Hepatocyte (in vitro differentiated cells): ENCODE measurements around the gene ITGA7. TPM values are rescaled to one million over a fixed set of nuclear protein-coding genes. Genes with fewer than 3 reads are reported as not detected.

ENCODE experiments used
- DNase-seq: peaks from one replicate; pipeline ENCODE4 v3.0.0-alpha.2; 2016; ENCODE audit warnings: low spot score
- H2AFZ ChIP-seq: fragments of 200-600 bp; sonication (generic); 2 replicates; pipeline ENCODE4 v1.6.0; 2016; ENCODE audit warnings: antibody characterized with exemption, mild to moderate bottlenecking
- H3K27ac ChIP-seq: fragments of 200-600 bp; sonication (generic); 2 replicates; pipeline ENCODE4 v1.5.1; 2016; ENCODE audit warnings: mild to moderate bottlenecking
- H3K27me3 ChIP-seq: fragments of 200-600 bp; sonication (generic); 2 replicates; pipeline ENCODE4 v1.6.1; 2016
- H3K36me3 ChIP-seq: fragments of 200-600 bp; sonication (generic); replicated peaks from 2 replicates; pipeline ENCODE4 v1.5.1; 2016; ENCODE audit warnings: low read depth; ENCODE audit not compliant: insufficient read depth
- H3K4me1 ChIP-seq: fragments of 200-600 bp; sonication (generic); 2 replicates; pipeline ENCODE4 v1.5.1; 2016; ENCODE audit warnings: mild to moderate bottlenecking, moderate library complexity; ENCODE audit not compliant: insufficient read depth
- H3K4me2 ChIP-seq: fragments of 200-600 bp; sonication (generic); 2 replicates; pipeline ENCODE4 v1.6.0; 2016
- H3K4me3 ChIP-seq: fragments of 200-600 bp; sonication (generic); 2 replicates; pipeline ENCODE4 v1.5.1; 2016; ENCODE audit warnings: mild to moderate bottlenecking
- H3K79me2 ChIP-seq: fragments of 200-600 bp; sonication (generic); 2 replicates; pipeline ENCODE4 v1.6.0; 2017; ENCODE audit warnings: mild to moderate bottlenecking
- H3K9me2 ChIP-seq: fragments of 200-600 bp; sonication (generic); replicated peaks from 2 replicates; pipeline ENCODE4 v1.6.0; 2017; ENCODE audit warnings: mild to moderate bottlenecking; ENCODE audit not compliant: insufficient read depth
- H3K9me3 ChIP-seq: fragments of 200-600 bp; sonication (generic); 2 replicates; pipeline ENCODE4 v1.5.1; 2016; ENCODE audit warnings: low read depth, mild to moderate bottlenecking
- H4K20me1 ChIP-seq: fragments of 200-600 bp; sonication (generic); 2 replicates; pipeline ENCODE4 v1.6.0; 2016; ENCODE audit warnings: mild to moderate bottlenecking; ENCODE audit not compliant: insufficient read depth, poor library complexity, severe bottlenecking
- CTCF ChIP-seq: fragments of 200-600 bp; sonication (generic); IDR thresholded peaks from 2 replicates; pipeline ENCODE4 v1.5.1; 2016; ENCODE audit warnings: antibody characterized with exemption, mild to moderate bottlenecking; ENCODE audit not compliant: poor library complexity
- EZH2 ChIP-seq: fragments of 200-600 bp; sonication (generic); IDR thresholded peaks from 2 replicates; pipeline ENCODE4 v1.6.1; 2016; ENCODE audit warnings: antibody characterized with exemption, mild to moderate bottlenecking, borderline replicate concordance
- EZH2phosphoT487 ChIP-seq: fragments of 200-600 bp; sonication (generic); IDR thresholded peaks from one replicate; pipeline ENCODE4 v1.6.1; 2018; ENCODE audit warnings: antibody characterized with exemption, mild to moderate bottlenecking, low read depth, moderate library complexity; ENCODE audit not compliant: unreplicated experiment, severe bottlenecking
- WGBS: methylation state at CpG from one replicate; pipeline ENCODE4 v1.1.6; 2016; ENCODE audit warnings: low lambda C conversion rate; ENCODE audit errors: missing lambda C conversion rate; 5-methylcytosine and 5-hydroxymethylcytosine counted together
- polyA plus RNA-seq: library from polyadenylated mRNA; unstranded; fragments of >200 nt; fragmentation: Nextera tagmentation; extraction: Ambion mirVana; gene quantifications from 2 replicates; pipeline ENCODE4 v1.2.1, GENCODE V29; 2016
- total RNA-seq: library from RNA; depleted of rRNA; stranded (reverse); fragments of >200 nt; gene quantifications from 2 replicates; pipeline ENCODE4 v1.2.3, GENCODE V29; 2014

The ITGA7 gene
- total and polyA plus RNA-seq, 2 experiments from 2014 or later: 15.2 to 22.8 TPM

- Histone ChIP-seq H3K4me2 (peak overlapping the region; percentile 81), H3K36me3 (no peaks in the 10 kb centered on the region)
- WGBS: 35% methylated on average over 6 of the region's 6 CpGs
These were observed 29.3 kb upstream of the ITGA7 start for GRCh38 chr12:55736780-55737580.

GRCh38 chr12:55736076-55736475 is 28.4 kb upstream of the ITGA7 start:
- no peak overlapping the region for H3K4me2 ChIP-seq
- H3K9me3 ChIP-seq: no peaks in the 10 kb centered on the region
- H3K4me3 ChIP-seq: no peak overlapping the region
- DNase-seq: no peak
- no peak overlapping the region for H2AFZ ChIP-seq
- H3K27me3 ChIP-seq: no peaks in the 10 kb centered on the region
- peaks cover 19% of the 10 kb centered on the region for H3K79me2 ChIP-seq
- H4K20me1 ChIP-seq: no peaks in the 10 kb centered on the region
- no peaks in the 10 kb centered on the region for H3K36me3 ChIP-seq
- TF ChIP-seq EZH2: no peak
- no peak for TF ChIP-seq CTCF
- TF ChIP-seq EZH2phosphoT487: no peak
- no peaks in the 10 kb centered on the region for H3K9me2 ChIP-seq
- no peak overlapping the region for H3K27ac ChIP-seq
- H3K4me1 ChIP-seq: peaks cover 15% of the 10 kb centered on the region
- WGBS: 78% methylated on average over 3 of the region's 3 CpGs

More at GRCh38 chr12:55736780-55737580, 29.3 kb upstream of the ITGA7 start:
- Histone ChIP-seq H3K27me3 (no peaks in the 10 kb centered on the region), H3K27ac (peak overlapping the region; percentile 82), H3K9me2 (no peaks in the 10 kb centered on the region), H3K4me3 (no peak overlapping the region), H2AFZ (no peak overlapping the region), H4K20me1 (no peaks in the 10 kb centered on the region), H3K9me3 (no peaks in the 10 kb centered on the region), H3K79me2 (peaks cover 10% of the 10 kb centered on the region), H3K4me1 (peaks cover 10% of the 10 kb centered on the region)
- DNase-seq: peak; percentile 88
- TF ChIP-seq EZH2 (no peak), EZH2phosphoT487 (no peak), CTCF (peak; percentile 82)

- Histone ChIP-seq H3K9me2 (no peaks in the 10 kb centered on the region), H3K27me3 (no peaks in the 10 kb centered on the region), H4K20me1 (no peaks in the 10 kb centered on the region), H3K4me3 (no peak overlapping the region), H3K9me3 (no peaks in the 10 kb centered on the region), H3K79me2 (peaks cover 27% of the 10 kb centered on the region), H3K4me2 (no peak overlapping the region), H3K27ac (no peak overlapping the region), H3K4me1 (peaks cover 24% of the 10 kb centered on the region), H3K36me3 (no peaks in the 10 kb centered on the region), H2AFZ (no peak overlapping the region)
- 100% methylated on average over 3 of the region's 3 CpGs for WGBS
- no peak for DNase-seq
- no peak for TF ChIP-seq EZH2phosphoT487
These were observed 26.9 kb upstream of the ITGA7 start for GRCh38 chr12:55734595-55734994.

GRCh38 chr12:55733858-55734257 is 26.2 kb upstream of the ITGA7 start:
- H3K9me2 ChIP-seq: no peaks in the 10 kb centered on the region
- H3K4me3 ChIP-seq: no peak overlapping the region
- no peak for DNase-seq
- peaks cover 27% of the 10 kb centered on the region for H3K79me2 ChIP-seq
- WGBS: 77% methylated on average over 2 of the region's 2 CpGs
- no peak overlapping the region for H2AFZ ChIP-seq
- peaks cover 24% of the 10 kb centered on the region for H3K4me1 ChIP-seq
- H3K27me3 ChIP-seq: no peaks in the 10 kb centered on the region
- no peak overlapping the region for H3K4me2 ChIP-seq
- no peak for TF ChIP-seq CTCF
- TF ChIP-seq EZH2: no peak
- TF ChIP-seq EZH2phosphoT487: no peak
- H4K20me1 ChIP-seq: no peaks in the 10 kb centered on the region
- no peaks in the 10 kb centered on the region for H3K36me3 ChIP-seq
- H3K27ac ChIP-seq: no peak overlapping the region
- H3K9me3 ChIP-seq: no peaks in the 10 kb centered on the region
